HEK293 (cell line): Measurements from ENCODE around the gene AQP3.

ENCODE experiments used
- CTCF ChIA-PET: fragments of 350-600 bp; formaldehyde crosslinking; extraction: SDS; loops from one replicate; lab custom pipeline; 2021; ENCODE audit warnings: antibody characterized with exemption; lab: Yijun Ruan, JAX
- POLR2A ChIA-PET: fragments of 300-600 bp; formaldehyde crosslinking; extraction: SDS; loops from one replicate; lab custom pipeline; 2020; ENCODE audit warnings: antibody characterized with exemption, inconsistent platforms; lab: Yijun Ruan, JAX
- H3K27ac ChIP-seq: fragments of 200-500 bp; sonication (Bioruptor generic); 2 replicates; pipeline ENCODE4 v1.5.1; 2014; ENCODE audit warnings: low read depth, low read length, control low read depth, inconsistent platforms; ENCODE audit errors: extremely low read depth
- H3K36me3 ChIP-seq, 2 experiments: fragments of 200-500 bp in 1 of 2; sonication (Bioruptor generic) in 1 of 2; 1 replicate in 1 of 2; 2 replicates in 1 of 2; pipeline ENCODE4 v1.5.1; 2014 to 2017; ENCODE audit warnings: inconsistent platforms in 2 of 2, low read length in 2 of 2; ENCODE audit not compliant: control insufficient read depth in 2 of 2, insufficient read depth in 1 of 2
- H3K4me1 ChIP-seq: fragments of 200-500 bp; sonication (Bioruptor generic); 2 replicates; pipeline ENCODE4 v1.5.1; 2014; ENCODE audit warnings: mild to moderate bottlenecking, low read length, inconsistent platforms; ENCODE audit not compliant: control insufficient read depth, insufficient read depth
- H3K4me3 ChIP-seq: 2 replicates; pipeline ENCODE4 v1.5.1; 2011; ENCODE audit warnings: low read depth, mild to moderate bottlenecking, control low read depth, low read length, moderate library complexity
- H3K9me3 ChIP-seq: fragments of 200-500 bp; sonication (Bioruptor generic); 2 replicates; pipeline ENCODE4 v1.5.1; 2014; ENCODE audit warnings: low read depth, low read length, inconsistent platforms; ENCODE audit not compliant: control insufficient read depth, insufficient read depth
- GLI4 ChIP-seq: fragments of 450-650 bp; formaldehyde crosslinking; IDR thresholded peaks from 2 replicates; pipeline ENCODE4 v1.5.1; 2016; ENCODE audit warnings: missing biosample characterization, missing genetic modification characterization
- KLF1 ChIP-seq: fragments of 450-650 bp; formaldehyde crosslinking; IDR thresholded peaks from 2 replicates; pipeline ENCODE4 v1.5.1; 2016; ENCODE audit warnings: missing biosample characterization, missing genetic modification characterization
- KLF10 ChIP-seq: fragments of 450-650 bp; IDR thresholded peaks from 2 replicates; pipeline ENCODE4 v1.5.1; 2018; ENCODE audit warnings: missing biosample characterization, mild to moderate bottlenecking, missing genetic modification characterization
- OSR2 ChIP-seq: fragments of 450-650 bp; formaldehyde crosslinking; IDR thresholded peaks from 2 replicates; pipeline ENCODE4 v1.5.1; 2016; ENCODE audit warnings: missing biosample characterization, missing genetic modification characterization
- SALL2 ChIP-seq: fragments of 450-650 bp; formaldehyde crosslinking; IDR thresholded peaks from 2 replicates; pipeline ENCODE4 v1.5.0; 2017; ENCODE audit warnings: missing biosample characterization, mild to moderate bottlenecking, missing genetic modification characterization, borderline replicate concordance
- ZFHX2 ChIP-seq: fragments of 450-650 bp; formaldehyde crosslinking; conservative IDR thresholded peaks from 2 replicates; pipeline ENCODE4 v1.5.1; 2016; ENCODE audit warnings: missing biosample characterization, missing genetic modification characterization
- ZFP37 ChIP-seq: fragments of 450-650 bp; formaldehyde crosslinking; IDR thresholded peaks from 2 replicates; pipeline ENCODE4 v1.5.1; 2016; ENCODE audit warnings: missing biosample characterization, missing genetic modification characterization
- ZNF175 ChIP-seq: fragments of 450-650 bp; formaldehyde crosslinking; IDR thresholded peaks from 2 replicates; pipeline ENCODE4 v1.5.1; 2016; ENCODE audit warnings: missing biosample characterization, missing genetic modification characterization
- ZNF221 ChIP-seq: fragments of 450-650 bp; formaldehyde crosslinking; IDR thresholded peaks from 2 replicates; pipeline ENCODE4 v1.5.1; 2017; ENCODE audit warnings: missing biosample characterization, missing genetic modification characterization, borderline replicate concordance
- ZNF423 ChIP-seq: fragments of 450-650 bp; formaldehyde crosslinking; IDR thresholded peaks from 2 replicates; pipeline ENCODE4 v1.5.1; 2016; ENCODE audit warnings: missing biosample characterization, missing genetic modification characterization
- ZNF580 ChIP-seq: fragments of 450-650 bp; formaldehyde crosslinking; IDR thresholded peaks from 2 replicates; pipeline ENCODE4 v1.5.1; 2016; ENCODE audit warnings: missing biosample characterization, missing genetic modification characterization
- ZNF600 ChIP-seq: fragments of 450-650 bp; formaldehyde crosslinking; IDR thresholded peaks from 2 replicates; pipeline ENCODE4 v1.5.1; 2016; ENCODE audit warnings: missing biosample characterization, missing genetic modification characterization
- ZNF658 ChIP-seq: fragments of 450-650 bp; formaldehyde crosslinking; IDR thresholded peaks from 2 replicates; pipeline ENCODE4; 2016; ENCODE audit warnings: missing biosample characterization, missing genetic modification characterization
- ZNF677 ChIP-seq: fragments of 450-650 bp; IDR thresholded peaks from 2 replicates; pipeline ENCODE4 v1.5.0; 2018; ENCODE audit warnings: missing biosample characterization, mild to moderate bottlenecking, missing genetic modification characterization, moderate library complexity
- ZNF76 ChIP-seq: fragments of 450-650 bp; formaldehyde crosslinking; IDR thresholded peaks from 2 replicates; pipeline ENCODE4; 2016; ENCODE audit warnings: low read depth, missing biosample characterization, missing genetic modification characterization, borderline replicate concordance
- TF ChIP-seq, protein P1 (sequence below): fragments of 450-650 bp; formaldehyde crosslinking; optimal IDR thresholded peaks from 2 replicates; pipeline ENCODE3; 2016; ENCODE audit warnings: missing biosample characterization, mild to moderate bottlenecking, missing genetic modification characterization
- TF ChIP-seq, protein P2 (sequence below): fragments of 450-650 bp; formaldehyde crosslinking; IDR thresholded peaks from 2 replicates; pipeline ENCODE4 v1.5.1; 2016; ENCODE audit warnings: missing biosample characterization, missing genetic modification characterization
- TF ChIP-seq, protein P3 (sequence below): fragments of 450-650 bp; formaldehyde crosslinking; IDR thresholded peaks from 2 replicates; pipeline ENCODE4 v1.5.1; 2016; ENCODE audit warnings: missing biosample characterization, missing genetic modification characterization

Gene AQP3

DNA sequence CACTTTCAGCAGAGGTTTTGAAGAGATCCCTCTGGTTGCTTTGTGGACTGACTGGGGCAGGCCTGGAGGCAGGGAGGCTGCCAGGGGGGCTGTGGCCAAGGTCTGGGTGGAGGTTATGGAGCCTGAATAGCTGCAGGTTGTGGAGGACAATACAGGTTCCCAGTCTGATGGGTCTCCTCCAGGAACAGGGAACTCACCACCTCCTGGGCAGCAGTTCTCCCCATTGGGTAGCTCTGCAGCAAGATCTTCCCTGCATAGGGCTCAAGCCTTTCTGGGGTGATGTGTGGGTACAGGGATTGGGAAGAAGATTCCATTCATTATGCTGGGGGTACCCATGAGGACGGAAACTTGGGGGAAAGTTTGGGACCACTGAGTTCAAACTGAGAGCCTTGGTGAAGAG lies 6.8 kb downstream of the AQP3 start:
- H3K4me3 ChIP-seq = no peak overlapping the region
- no peak for TF ChIP-seq KLF10 (tag by site-specific recombination)
- TF ChIP-seq GLI4 (tag by site-specific recombination) = no peak
- no peak for TF ChIP-seq ZNF221 (tag by site-specific recombination)
- no peak for TF ChIP-seq ZNF677
- TF ChIP-seq ZFHX2 (tag by site-specific recombination) = no peak
- TF ChIP-seq, protein P1, sequence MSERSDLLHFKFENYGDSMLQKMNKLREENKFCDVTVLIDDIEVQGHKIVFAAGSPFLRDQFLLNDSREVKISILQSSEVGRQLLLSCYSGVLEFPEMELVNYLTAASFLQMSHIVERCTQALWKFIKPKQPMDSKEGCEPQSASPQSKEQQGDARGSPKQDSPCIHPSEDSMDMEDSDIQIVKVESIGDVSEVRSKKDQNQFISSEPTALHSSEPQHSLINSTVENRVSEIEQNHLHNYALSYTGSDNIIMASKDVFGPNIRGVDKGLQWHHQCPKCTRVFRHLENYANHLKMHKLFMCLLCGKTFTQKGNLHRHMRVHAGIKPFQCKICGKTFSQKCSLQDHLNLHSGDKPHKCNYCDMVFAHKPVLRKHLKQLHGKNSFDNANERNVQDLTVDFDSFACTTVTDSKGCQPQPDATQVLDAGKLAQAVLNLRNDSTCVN (tag by site-specific recombination) = no peak
- no peak for TF ChIP-seq SALL2 (tag by site-specific recombination)
- no peak for TF ChIP-seq ZNF658
- TF ChIP-seq OSR2 (tag by site-specific recombination) = no peak
- no peak for TF ChIP-seq ZNF76
- TF ChIP-seq, protein P2, sequence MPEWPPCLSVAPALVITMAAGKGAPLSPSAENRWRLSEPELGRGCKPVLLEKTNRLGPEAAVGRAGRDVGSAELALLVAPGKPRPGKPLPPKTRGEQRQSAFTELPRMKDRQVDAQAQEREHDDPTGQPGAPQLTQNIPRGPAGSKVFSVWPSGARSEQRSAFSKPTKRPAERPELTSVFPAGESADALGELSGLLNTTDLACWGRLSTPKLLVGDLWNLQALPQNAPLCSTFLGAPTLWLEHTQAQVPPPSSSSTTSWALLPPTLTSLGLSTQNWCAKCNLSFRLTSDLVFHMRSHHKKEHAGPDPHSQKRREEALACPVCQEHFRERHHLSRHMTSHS (tag by site-specific recombination) = no peak
- TF ChIP-seq ZNF423 (tag by site-specific recombination) = no peak
- TF ChIP-seq ZNF580 (tag by site-specific recombination) = no peak
- no peak for TF ChIP-seq ZFP37
- H3K36me3 ChIP-seq = no peaks in the 10 kb centered on the region
- no peaks in the 10 kb centered on the region for H3K4me1 ChIP-seq
- POLR2A ChIA-PET = no interaction called here
- CTCF ChIA-PET = interaction anchor here (4.1 to 6.1 kb wide), 2 partner anchors 12 to 25 kb away, joined by 18 to 55 read pairs; no protein-coding TSS in a partner anchor
- H3K27ac ChIP-seq = no peak overlapping the region
- no peaks in the 10 kb centered on the region for H3K9me3 ChIP-seq

DNA sequence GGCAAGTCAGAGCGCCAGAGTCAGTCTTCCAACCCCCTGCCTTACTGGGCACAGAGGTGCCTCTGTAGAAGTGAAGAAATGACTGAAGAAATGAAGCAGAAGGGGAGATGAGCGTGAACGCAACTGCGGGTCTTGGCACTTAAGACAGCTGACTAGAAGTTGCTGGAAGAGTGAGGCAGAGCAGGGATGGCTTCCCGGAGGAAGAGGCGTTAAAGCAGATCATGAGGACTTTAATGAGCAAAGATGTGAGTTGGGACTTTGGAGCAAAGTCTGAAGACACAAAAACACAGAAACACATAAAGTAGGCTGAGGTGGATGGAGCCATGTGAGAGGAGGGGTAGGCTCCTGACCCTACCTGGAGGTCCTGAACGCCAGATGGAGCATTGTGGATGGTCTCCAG lies 7.2 kb downstream of the AQP3 start:
- ChIA-PET CTCF (interaction anchor here (4.1 to 6.1 kb wide), 2 partner anchors 12 to 25 kb away, joined by 18 to 55 read pairs; no protein-coding TSS in a partner anchor), POLR2A (no interaction called here)
- TF ChIP-seq ZNF600 (tag by site-specific recombination) = 0 out of 2 replicates have a peak, but pooled peaks have one; percentile 29
- TF ChIP-seq, protein P3, sequence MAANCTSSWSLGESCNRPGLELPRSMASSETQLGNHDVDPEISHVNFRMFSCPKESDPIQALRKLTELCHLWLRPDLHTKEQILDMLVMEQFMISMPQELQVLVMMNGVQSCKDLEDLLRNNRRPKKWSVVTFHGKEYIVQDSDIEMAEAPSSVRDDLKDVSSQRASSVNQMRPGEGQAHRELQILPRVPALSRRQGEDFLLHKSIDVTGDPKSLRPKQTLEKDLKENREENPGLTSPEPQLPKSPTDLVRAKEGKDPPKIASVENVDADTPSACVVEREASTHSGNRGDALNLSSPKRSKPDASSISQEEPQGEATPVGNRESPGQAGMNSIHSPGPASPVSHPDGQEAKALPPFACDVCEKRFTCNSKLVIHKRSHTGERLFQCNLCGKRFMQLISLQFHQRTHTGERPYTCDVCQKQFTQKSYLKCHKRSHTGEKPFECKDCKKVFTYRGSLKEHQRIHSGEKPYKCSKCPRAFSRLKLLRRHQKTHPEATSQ (tag by site-specific recombination) = no peak
- Histone ChIP-seq H3K27ac (no peak overlapping the region), H3K36me3 (no peaks in the 10 kb centered on the region), H3K9me3 (no peaks in the 10 kb centered on the region), H3K4me3 (no peak overlapping the region), H3K4me1 (no peaks in the 10 kb centered on the region)

- Histone ChIP-seq H3K4me1 (no peaks in the 10 kb centered on the region), H3K9me3 (no peaks in the 10 kb centered on the region), H3K27ac (no peak overlapping the region), H3K4me3 (no peak overlapping the region), H3K36me3 (no peaks in the 10 kb centered on the region)
- ChIA-PET CTCF (interaction anchor here (4.1 to 6.1 kb wide), 2 partner anchors 13 to 24 kb away, joined by 18 to 55 read pairs; no protein-coding TSS in a partner anchor), POLR2A (no interaction called here)
- TF ChIP-seq ZNF175 (no peak), KLF1 (tag by site-specific recombination) (0 out of 2 replicates have a peak, but pooled peaks have one; percentile 10)
These were observed 7.7 kb downstream of the AQP3 start for GRCh38 chr9:33439731-33440130.
